H9 (cell line): ENCODE data around the gene CHSY1. TPM values are rescaled to one million over a fixed set of nuclear protein-coding genes. Genes with fewer than 3 reads are reported as not detected.

Experiments
- DNase-seq: peaks from one replicate; pipeline ENCODE4 v3.0.0-alpha.2; 2017
- H2AFZ ChIP-seq: one replicate; pipeline ENCODE4 v1.6.1; 2013; ENCODE audit warnings: mild to moderate bottlenecking, low read length, control low read depth, moderate library complexity
- H2AK5ac ChIP-seq: 2 replicates; pipeline ENCODE4 v1.6.1; 2013; ENCODE audit warnings: low read length, control low read depth, mixed read lengths; ENCODE audit not compliant: insufficient read length
- H2BK120ac ChIP-seq: one replicate; pipeline ENCODE4 v1.6.1; 2013; ENCODE audit warnings: low read depth, mild to moderate bottlenecking, low read length, control low read depth, inconsistent platforms; ENCODE audit not compliant: poor library complexity, severe bottlenecking
- H2BK12ac ChIP-seq: 2 replicates; pipeline ENCODE4 v1.6.1; 2013; ENCODE audit warnings: low read length, control low read depth, mixed read lengths, low read depth; ENCODE audit not compliant: insufficient read length
- H2BK15ac ChIP-seq: 2 replicates; pipeline ENCODE4 v1.6.1; 2013; ENCODE audit warnings: low read depth, low read length, control low read depth
- H2BK20ac ChIP-seq: one replicate; pipeline ENCODE4 v1.6.1; 2013; ENCODE audit warnings: low read depth, mild to moderate bottlenecking, low read length, control low read depth, inconsistent platforms; ENCODE audit not compliant: poor library complexity, severe bottlenecking
- H2BK5ac ChIP-seq: 2 replicates; pipeline ENCODE4 v1.6.1; 2013; ENCODE audit warnings: low read length, control low read depth, mixed read lengths; ENCODE audit not compliant: insufficient read length
- H3K14ac ChIP-seq: 2 replicates; pipeline ENCODE4 v1.6.1; 2013; ENCODE audit warnings: low read length, control low read depth; ENCODE audit not compliant: insufficient read depth
- H3K18ac ChIP-seq: 2 replicates; pipeline ENCODE4 v1.6.1; 2013; ENCODE audit warnings: low read depth, mild to moderate bottlenecking, mixed read lengths, low read length, control low read depth; ENCODE audit not compliant: insufficient read length
- H3K23ac ChIP-seq: 2 replicates; pipeline ENCODE4 v1.6.1; 2013; ENCODE audit warnings: low read length, control low read depth, mixed read lengths, low read depth; ENCODE audit not compliant: insufficient read length
- H3K23me2 ChIP-seq: 2 replicates; pipeline ENCODE4 v1.6.1; 2013; ENCODE audit warnings: low read depth, mild to moderate bottlenecking, mixed read lengths, low read length, control low read depth; ENCODE audit not compliant: insufficient read length, poor library complexity, severe bottlenecking
- H3K27ac ChIP-seq: 2 replicates; pipeline ENCODE4 v1.5.1; 2013; ENCODE audit warnings: low read length, control low read depth, mixed read lengths, low read depth; ENCODE audit not compliant: insufficient read length
- H3K27me3 ChIP-seq: 2 replicates; pipeline ENCODE4 v1.6.1; 2013; ENCODE audit warnings: low read length, control low read depth, inconsistent platforms; ENCODE audit not compliant: insufficient read depth
- H3K4ac ChIP-seq: 2 replicates; pipeline ENCODE4 v1.6.1; 2013; ENCODE audit warnings: low read depth, mild to moderate bottlenecking, control low read depth, inconsistent platforms, low read length, moderate library complexity
- H3K4me1 ChIP-seq: 2 replicates; pipeline ENCODE4 v1.6.1; 2013; ENCODE audit warnings: low read length, control low read depth, inconsistent platforms; ENCODE audit not compliant: insufficient read depth
- H3K4me2 ChIP-seq: 2 replicates; pipeline ENCODE4 v1.6.1; 2013; ENCODE audit warnings: low read length, control low read depth, mixed read lengths; ENCODE audit not compliant: insufficient read length, insufficient read depth
- H3K56ac ChIP-seq: 2 replicates; pipeline ENCODE4 v1.6.1; 2013; ENCODE audit warnings: low read depth, mild to moderate bottlenecking, mixed read lengths, low read length, control low read depth; ENCODE audit not compliant: insufficient read length
- H3K79me1 ChIP-seq: 2 replicates; pipeline ENCODE4 v1.6.1; 2013; ENCODE audit warnings: low read depth, mild to moderate bottlenecking, moderate library complexity, low read length, control low read depth, inconsistent platforms; ENCODE audit not compliant: insufficient read depth, poor library complexity, severe bottlenecking
- H3K79me2 ChIP-seq: 2 replicates; pipeline ENCODE4 v1.6.1; 2013; ENCODE audit warnings: low read length, control low read depth, inconsistent platforms; ENCODE audit not compliant: insufficient read depth
- H3K9ac ChIP-seq: 2 replicates; pipeline ENCODE4 v1.6.1; 2013; ENCODE audit warnings: low read length, control low read depth, mixed read lengths; ENCODE audit not compliant: insufficient read length; ENCODE audit errors: extremely low read depth
- H3K9me3 ChIP-seq: one replicate; pipeline ENCODE4 v1.6.1; 2013; ENCODE audit warnings: low read depth, low read length, inconsistent platforms; ENCODE audit not compliant: control insufficient read depth
- H3T11ph ChIP-seq: one replicate; pipeline ENCODE4 v1.6.1; 2013; ENCODE audit warnings: mild to moderate bottlenecking, low read length, control low read depth, inconsistent platforms
- H4K20me1 ChIP-seq: one replicate; pipeline ENCODE4 v1.6.1; 2013; ENCODE audit not compliant: control insufficient read depth, insufficient read length, insufficient read depth
- H4K5ac ChIP-seq: 2 replicates; pipeline ENCODE4 v1.6.1; 2013; ENCODE audit warnings: low read depth, mild to moderate bottlenecking, mixed read lengths, low read length, control low read depth; ENCODE audit not compliant: insufficient read length
- H4K8ac ChIP-seq: replicated peaks from 2 replicates; pipeline ENCODE4 v1.6.1; 2013; ENCODE audit warnings: low read length, control low read depth, mixed read lengths, low read depth; ENCODE audit not compliant: insufficient read length
- H4K91ac ChIP-seq: 2 replicates; pipeline ENCODE4 v1.6.1; 2013; ENCODE audit warnings: low read depth, mild to moderate bottlenecking, moderate library complexity, mixed read lengths, low read length, control low read depth; ENCODE audit not compliant: insufficient read length
- H3K27ac Mint-ChIP-seq, 3 experiments: 2 replicates in 2 of 3; 3 replicates in 1 of 3; pipeline ENCODE4 v1.8.0; 2020 to 2021; ENCODE audit warnings: mixed read lengths in 3 of 3, mild to moderate bottlenecking in 1 of 3, moderate library complexity in 1 of 3
- H3K27me3 Mint-ChIP-seq: 2 replicates; pipeline ENCODE4 v1.8.0; 2021; ENCODE audit warnings: low read depth, mild to moderate bottlenecking, moderate library complexity, mixed read lengths
- H3K36me3 Mint-ChIP-seq, 3 experiments: 2 replicates in 2 of 3; 3 replicates in 1 of 3; pipeline ENCODE4 v1.8.0; 2020 to 2021; ENCODE audit warnings: low read depth in 3 of 3, mixed read lengths in 3 of 3; ENCODE audit not compliant: insufficient read depth in 1 of 3
- H3K4me1 Mint-ChIP-seq, 2 experiments: 2 replicates each; pipeline ENCODE4 v1.8.0; 2020; ENCODE audit warnings: mixed read lengths in 2 of 2
- H3K4me3 Mint-ChIP-seq, 2 experiments: 2 replicates in 1 of 2; 3 replicates in 1 of 2; pipeline ENCODE4 v1.8.0; 2020 to 2021; ENCODE audit warnings: mild to moderate bottlenecking in 2 of 2, mixed read lengths in 2 of 2, moderate library complexity in 1 of 2
- H3K9me3 Mint-ChIP-seq, 2 experiments: 2 replicates in 1 of 2; 3 replicates in 1 of 2; pipeline ENCODE4 v1.8.0; 2020; ENCODE audit warnings: mild to moderate bottlenecking in 2 of 2, mixed read lengths in 2 of 2, moderate library complexity in 1 of 2
- CTCF ChIP-seq: fragments of 200-600 bp; sonication (generic); conservative IDR thresholded peaks from 3 replicates; pipeline ENCODE4 v1.8.0; 2021; ENCODE audit warnings: antibody characterized with exemption, mild to moderate bottlenecking
- WGBS: extraction: QIAGEN DNeasy Blood & Tissue Kit; methylation state at CpG from one replicate; pipeline ENCODE4 v1.1.7; 2013; ENCODE audit warnings: missing lambda C conversion rate, low lambda C conversion rate, mixed read lengths; ENCODE audit not compliant: insufficient read length; ENCODE audit errors: extremely low coverage; 5-methylcytosine and 5-hydroxymethylcytosine counted together
- total RNA-seq: library from RNA; stranded (reverse); gene quantifications from 2 replicates; pipeline ENCODE4 v1.2.1, GENCODE V29; 2021

The CHSY1 gene
- total RNA-seq, 1 experiment from 2014 or later, result 68.3 TPM

- Histone ChIP-seq H3K56ac (no peak overlapping the region), H3K27me3 (no peaks in the 10 kb centered on the region), H3K9ac (no peak overlapping the region), H2BK120ac (no peak overlapping the region), H2AFZ (no peak overlapping the region), H4K20me1 (no peaks in the 10 kb centered on the region), H3K79me2 (peaks cover 20% of the 10 kb centered on the region), H2BK5ac (no peak overlapping the region), H2BK20ac (no peak overlapping the region), H2BK15ac (no peak overlapping the region), H3K4ac (no peak overlapping the region), H3K27ac (no peak overlapping the region), H3T11ph (no peak overlapping the region), H2AK5ac (no peak overlapping the region), H3K14ac (no peak overlapping the region), H2BK12ac (no peak overlapping the region), H4K91ac (no peak overlapping the region), H3K9me3 (no peaks in the 10 kb centered on the region), H3K4me1 (no peaks in the 10 kb centered on the region), H3K23ac (no peak overlapping the region), H4K5ac (no peak overlapping the region), H4K8ac (no peak overlapping the region), H3K79me1 (no peaks in the 10 kb centered on the region), H3K18ac (no peak overlapping the region), H3K23me2 (peaks cover 7% of the 10 kb centered on the region), H3K4me2 (peak overlapping the region; percentile 61)
- Mint-ChIP-seq H3K27me3 (no peaks in the 10 kb centered on the region), H3K36me3 (peaks cover 0 to 9% (median 7%) of the 10 kb centered on the region in 3 experiments; a peak in 4 of 7 replicates), H3K4me3 (peak overlapping the region; percentile 91 to 92), H3K4me1 (peaks cover 11 to 18% of the 10 kb centered on the region in 2 experiments), H3K27ac (no peak overlapping the region), H3K9me3 (no peaks in the 10 kb centered on the region)
- TF ChIP-seq CTCF, result no peak
- no CpG with 5 or more reads among the region's 9 CpGs for WGBS
- no peak for DNase-seq
Observed at GRCh38 chr15:101296418-101297405, 44.9 kb upstream of the CHSY1 start.
